ENCODE data around the gene GMPS. TPM values are rescaled to one million over a fixed set of nuclear protein-coding genes. Genes with fewer than 3 reads are reported as not detected.

The GMPS gene
- total and polyA plus RNA-seq, 2 of the 8 experiments (the other 6 are each of a cell fraction or from before 2014, with no cell fraction given), result 57.7 to 175 TPM

- no peak overlapping the region for H2BK5ac ChIP-seq (ENCODE audit: low read depth, low read length)
- H3K23me2 ChIP-seq (ENCODE audit: low read depth, low read length), result no peaks in the 10 kb centered on the region
- FAIRE-seq (no peak), DNase-seq (ENCODE audit: low read depth in 1 of 2, low spot score in 2 of 2) (no peak)
- no peak overlapping the region for H4K5ac ChIP-seq (ENCODE audit: insufficient read length, low read depth, low read length)
- H3K27me3 ChIP-seq (replicated peaks in 1 of 4; ENCODE audit: control insufficient read depth in 3 of 4, extremely low read depth in 1 of 4, insufficient read depth in 3 of 4, low read length in 3 of 4), result no peaks in the 10 kb centered on the region
- H3K4ac ChIP-seq (replicated peaks; ENCODE audit: insufficient read length, low read depth, low read length), result no peak overlapping the region
- H3K14ac ChIP-seq (ENCODE audit: insufficient read length), result no peak overlapping the region
- no peak overlapping the region for H3K23ac ChIP-seq (ENCODE audit: insufficient read length)
- no peak overlapping the region for H3K4me2 ChIP-seq (ENCODE audit: insufficient read depth in 1 of 2, low read depth in 2 of 2, low read length in 2 of 2)
- H2BK15ac ChIP-seq (ENCODE audit: low read length), result no peak overlapping the region
- no peak overlapping the region for H2BK12ac ChIP-seq (ENCODE audit: low read depth, low read length)
- H3K4me3 ChIP-seq (ENCODE audit: extremely low read depth in 1 of 4, insufficient read depth in 2 of 4, low read depth in 3 of 4, low read length in 4 of 4), result no peak overlapping the region
- TF ChIP-seq TAF7 (optimal IDR thresholded peaks at IDR 0.05; ENCODE audit: borderline replicate concordance, low read depth, low read length), result no peak
- no peak overlapping the region for H4K91ac ChIP-seq (replicated peaks; ENCODE audit: insufficient read length, low read length)
- H3K27ac ChIP-seq (ENCODE audit: low read depth, low read length), result no peak overlapping the region
- H3K18ac ChIP-seq (ENCODE audit: extremely low read depth, low read length), result no peak overlapping the region
- no peaks in the 10 kb centered on the region for H3K9me3 ChIP-seq (ENCODE audit: insufficient read depth in 2 of 2, low read depth in 1 of 2, low read length in 1 of 2)
- H4K20me1 ChIP-seq (replicated peaks in 1 of 2; ENCODE audit: control insufficient read depth in 1 of 2, insufficient read depth in 2 of 2, low read length in 2 of 2), result no peaks in the 10 kb centered on the region
- no peak overlapping the region for H2BK20ac ChIP-seq (ENCODE audit: low read length)
- H3K56ac ChIP-seq (replicated peaks; ENCODE audit: insufficient read length, low read depth, low read length), result no peak overlapping the region
- ChIA-PET CTCF (ENCODE audit: partially characterized antibody) (no interaction called here), POLR2A (ENCODE audit: partially characterized antibody) (no interaction called here)
- no peak overlapping the region for H2AK5ac ChIP-seq (ENCODE audit: low read depth, low read length)
- H4K8ac ChIP-seq (ENCODE audit: extremely low read depth, insufficient read depth, low read length), result no peak overlapping the region
- no peak overlapping the region for H2BK120ac ChIP-seq (replicated peaks; ENCODE audit: low read depth, low read length)
- H3K4me1 ChIP-seq (replicated peaks in 1 of 4; ENCODE audit: control insufficient read depth in 3 of 4, insufficient read depth in 4 of 4, low read length in 3 of 4), result no peaks in the 10 kb centered on the region
- peaks cover 9 to 67% (median 29%) of the 10 kb centered on the region in 4 experiments; a peak in 7 of 8 replicates for H3K36me3 ChIP-seq (ENCODE audit: control insufficient read depth in 2 of 4, insufficient read depth in 4 of 4, low read length in 3 of 4)
- H3K79me1 ChIP-seq (ENCODE audit: low read depth, low read length), result no peaks in the 10 kb centered on the region
- no peaks in the 10 kb centered on the region for H3K79me2 ChIP-seq (ENCODE audit: control insufficient read depth in 1 of 2, insufficient read depth in 2 of 2, low read length in 2 of 2)
- no peak overlapping the region for H2AFZ ChIP-seq (ENCODE audit: low read length)
- no peak overlapping the region for H3K9ac ChIP-seq (replicated peaks in 1 of 4; ENCODE audit: extremely low read depth in 1 of 4, low read depth in 3 of 4, low read length in 3 of 4)
Observed at GRCh38 chr3:155919728-155920127, 49.3 kb downstream of the GMPS start.

Data from H1 (cell line).